ENCODE data around the gene RNF220. TPM values are rescaled to one million over a fixed set of nuclear protein-coding genes. Genes with fewer than 3 reads are reported as not detected.

RNF220 gene
- total RNA-seq, 1 experiment from 2014 or later: 68.7 TPM

- CTCF ChIA-PET: no interaction called here
- H3K4me3 Mint-ChIP-seq (ENCODE audit: low read depth, unreplicated experiment): no peak overlapping the region
Measured at GRCh38 chr1:44642925-44643324, 237.9 kb downstream of the RNF220 start.

DNA sequence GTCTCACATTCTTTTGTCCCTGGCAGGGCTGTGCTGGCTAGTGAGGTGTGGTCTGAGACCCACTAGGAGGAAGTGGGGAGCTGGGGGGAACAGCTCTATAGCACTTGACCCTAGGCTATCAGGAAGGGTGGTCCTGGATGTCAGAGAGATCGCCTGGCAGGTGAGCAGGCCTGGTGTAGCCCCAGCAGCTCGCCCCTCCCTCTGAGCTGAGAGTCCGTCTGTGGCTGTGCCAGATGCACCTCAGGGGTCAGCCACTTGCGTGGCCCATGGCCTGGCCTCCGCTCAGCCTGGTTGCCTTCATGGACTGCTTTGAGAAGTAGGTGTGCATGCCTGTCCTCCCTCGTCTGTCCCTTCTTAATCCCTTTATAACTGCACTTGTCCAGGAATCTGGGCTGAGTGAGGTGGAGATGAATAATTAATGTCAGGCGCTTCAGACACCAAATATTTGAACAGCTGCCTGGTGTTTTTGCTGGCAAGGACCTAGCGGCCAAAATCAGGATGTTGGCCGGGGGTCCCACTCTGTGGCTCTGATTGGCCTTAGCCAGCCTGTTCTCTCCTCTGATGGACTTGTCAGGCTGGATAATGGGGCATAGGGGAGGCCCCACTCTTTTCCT lies 238.8 kb downstream of the RNF220 start:
- BruUV-seq (replicated peaks): no TSS peak
- no peak overlapping the region for H3K27ac Mint-ChIP-seq (ENCODE audit: unreplicated experiment)

More at GRCh38 chr1:44642925-44643324, 237.9 kb downstream of the RNF220 start:
- Mint-ChIP-seq H3K36me3 (ENCODE audit: insufficient read depth, unreplicated experiment) (peaks cover 31% of the 10 kb centered on the region), H3K27me3 (ENCODE audit: unreplicated experiment) (no peaks in the 10 kb centered on the region), H3K9me3 (ENCODE audit: low read depth, unreplicated experiment) (no peaks in the 10 kb centered on the region), H3K27ac (ENCODE audit: unreplicated experiment) (no peak overlapping the region), H3K4me1 (ENCODE audit: low read depth, unreplicated experiment) (no peaks in the 10 kb centered on the region)
- intact Hi-C loops (cut with micrococcal nuclease; ENCODE audit: unreplicated experiment): no loop called here
- TF ChIP-seq, protein P1, sequence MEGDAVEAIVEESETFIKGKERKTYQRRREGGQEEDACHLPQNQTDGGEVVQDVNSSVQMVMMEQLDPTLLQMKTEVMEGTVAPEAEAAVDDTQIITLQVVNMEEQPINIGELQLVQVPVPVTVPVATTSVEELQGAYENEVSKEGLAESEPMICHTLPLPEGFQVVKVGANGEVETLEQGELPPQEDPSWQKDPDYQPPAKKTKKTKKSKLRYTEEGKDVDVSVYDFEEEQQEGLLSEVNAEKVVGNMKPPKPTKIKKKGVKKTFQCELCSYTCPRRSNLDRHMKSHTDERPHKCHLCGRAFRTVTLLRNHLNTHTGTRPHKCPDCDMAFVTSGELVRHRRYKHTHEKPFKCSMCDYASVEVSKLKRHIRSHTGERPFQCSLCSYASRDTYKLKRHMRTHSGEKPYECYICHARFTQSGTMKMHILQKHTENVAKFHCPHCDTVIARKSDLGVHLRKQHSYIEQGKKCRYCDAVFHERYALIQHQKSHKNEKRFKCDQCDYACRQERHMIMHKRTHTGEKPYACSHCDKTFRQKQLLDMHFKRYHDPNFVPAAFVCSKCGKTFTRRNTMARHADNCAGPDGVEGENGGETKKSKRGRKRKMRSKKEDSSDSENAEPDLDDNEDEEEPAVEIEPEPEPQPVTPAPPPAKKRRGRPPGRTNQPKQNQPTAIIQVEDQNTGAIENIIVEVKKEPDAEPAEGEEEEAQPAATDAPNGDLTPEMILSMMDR (IDR thresholded peaks at IDR 0.05; ENCODE audit: unreplicated experiment): no peak
- BruUV-seq (replicated peaks): no TSS peak
- no peak for DNase-seq

DNA sequence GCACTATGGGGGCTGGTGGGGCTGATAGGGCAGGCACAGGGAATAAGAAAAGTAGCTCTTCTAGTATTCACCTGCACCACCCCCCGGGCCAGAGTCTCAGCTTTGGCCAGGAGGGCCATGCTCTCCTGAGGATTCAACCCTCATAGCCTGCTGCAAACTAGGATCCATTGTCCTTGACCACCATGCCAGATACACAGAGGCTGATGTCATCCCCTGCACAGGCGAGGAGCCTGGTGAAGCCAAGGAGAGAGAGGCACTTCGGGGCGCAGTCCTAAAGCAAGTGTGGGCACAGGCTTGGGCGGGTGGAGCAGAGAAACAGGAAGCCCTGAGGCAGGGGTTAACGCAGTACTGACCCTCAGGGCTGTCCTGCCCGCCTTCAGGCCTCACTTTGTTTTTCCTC lies 239.8 kb downstream of the RNF220 start:
- DNase-seq: no peak
- no peaks in the 10 kb centered on the region for H3K9me3 Mint-ChIP-seq (ENCODE audit: low read depth, unreplicated experiment)
- TF ChIP-seq, protein P1 (IDR thresholded peaks at IDR 0.05; ENCODE audit: unreplicated experiment): no peak
- intact Hi-C loops (cut with micrococcal nuclease; ENCODE audit: unreplicated experiment): no loop called here
- no peak overlapping the region for H3K27ac Mint-ChIP-seq (ENCODE audit: unreplicated experiment)
- no peaks in the 10 kb centered on the region for H3K4me1 Mint-ChIP-seq (ENCODE audit: low read depth, unreplicated experiment)
- no peak overlapping the region for H3K4me3 Mint-ChIP-seq (ENCODE audit: low read depth, unreplicated experiment)
- H3K27me3 Mint-ChIP-seq (ENCODE audit: unreplicated experiment): no peaks in the 10 kb centered on the region
- H3K36me3 Mint-ChIP-seq (ENCODE audit: insufficient read depth, unreplicated experiment): peaks cover 28% of the 10 kb centered on the region
- no TSS peak for BruUV-seq (replicated peaks)
- CTCF ChIA-PET: no interaction called here

More for the DNA sequence above, 238.8 kb downstream of the RNF220 start:
- Mint-ChIP-seq H3K9me3 (ENCODE audit: low read depth, unreplicated experiment) (no peaks in the 10 kb centered on the region), H3K4me1 (ENCODE audit: low read depth, unreplicated experiment) (no peaks in the 10 kb centered on the region), H3K27me3 (ENCODE audit: unreplicated experiment) (no peaks in the 10 kb centered on the region), H3K36me3 (ENCODE audit: insufficient read depth, unreplicated experiment) (peaks cover 28% of the 10 kb centered on the region), H3K4me3 (ENCODE audit: low read depth, unreplicated experiment) (no peak overlapping the region)
- DNase-seq: no peak
- TF ChIP-seq, protein P1 (IDR thresholded peaks at IDR 0.05; ENCODE audit: unreplicated experiment): no peak
- intact Hi-C loops (cut with micrococcal nuclease; ENCODE audit: unreplicated experiment): no loop called here
- CTCF ChIA-PET: no interaction called here

GRCh38 chr1:44645476-44646244 lies 240.6 kb downstream of the RNF220 start:
- Mint-ChIP-seq H3K4me1 (ENCODE audit: low read depth, unreplicated experiment) (no peaks in the 10 kb centered on the region), H3K27me3 (ENCODE audit: unreplicated experiment) (no peaks in the 10 kb centered on the region), H3K9me3 (ENCODE audit: low read depth, unreplicated experiment) (no peaks in the 10 kb centered on the region), H3K27ac (ENCODE audit: unreplicated experiment) (no peak overlapping the region), H3K4me3 (ENCODE audit: low read depth, unreplicated experiment) (no peak overlapping the region), H3K36me3 (ENCODE audit: insufficient read depth, unreplicated experiment) (peaks cover 28% of the 10 kb centered on the region)
- TF ChIP-seq, protein P1 (IDR thresholded peaks at IDR 0.05; ENCODE audit: unreplicated experiment): no peak
- BruUV-seq (replicated peaks): no TSS peak
- DNase-seq: no peak
- intact Hi-C loops (cut with micrococcal nuclease; ENCODE audit: unreplicated experiment): no loop called here
- CTCF ChIA-PET: no interaction called here
